ENCODE data around the gene FCN2.

Gene FCN2

DNA sequence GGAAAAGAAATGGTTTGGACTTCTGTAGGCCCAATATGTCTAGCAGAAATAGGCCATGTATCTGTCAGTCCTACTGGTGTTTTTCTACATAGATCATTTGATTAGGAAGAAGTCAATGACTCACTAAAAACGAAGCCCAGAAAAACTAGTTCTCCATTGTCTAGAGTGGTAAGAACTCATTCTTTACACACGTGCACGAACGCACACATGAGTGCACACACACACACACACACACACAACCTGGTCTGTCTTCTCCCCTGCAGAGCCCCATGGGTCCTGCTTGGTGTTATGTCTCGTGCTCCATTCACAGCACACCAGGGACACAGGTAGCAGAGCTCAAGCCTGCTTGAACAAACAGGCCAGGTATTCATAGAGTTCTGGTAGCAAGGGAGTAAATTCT lies 52.0 kb downstream of the FCN2 start:
- no peak for DNase-seq (ENCODE audit: low read depth)

DNA sequence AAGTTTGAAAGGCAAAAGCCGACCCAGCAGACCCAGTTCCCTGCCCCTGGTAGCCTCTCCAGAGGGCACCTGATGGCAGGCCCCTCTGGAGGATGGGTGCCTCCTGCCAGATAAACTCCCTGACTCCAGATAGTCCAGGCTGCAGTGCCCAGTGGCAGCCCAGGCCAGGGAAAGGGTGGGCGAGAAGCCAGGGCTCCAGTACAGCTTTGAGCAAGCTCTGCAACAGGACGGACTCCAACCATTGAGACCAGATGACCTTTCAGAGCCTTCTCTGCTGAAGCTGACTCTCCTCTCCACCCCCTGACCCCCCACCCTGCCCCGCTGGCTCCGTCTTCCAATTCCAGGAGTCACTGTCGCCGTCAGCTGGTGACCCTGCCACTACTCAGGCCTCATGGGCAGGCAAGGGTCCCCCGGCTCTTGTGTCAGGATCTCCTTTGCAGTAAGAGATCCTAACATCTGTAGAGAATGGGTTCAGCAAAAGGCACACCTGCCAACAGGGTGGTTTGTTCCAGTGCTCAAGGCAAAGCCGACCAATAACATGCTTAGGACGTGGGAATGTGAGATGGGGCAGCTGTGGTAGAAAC lies 52.6 kb downstream of the FCN2 start:
- DNase-seq (ENCODE audit: low read depth), result no peak

DNA sequence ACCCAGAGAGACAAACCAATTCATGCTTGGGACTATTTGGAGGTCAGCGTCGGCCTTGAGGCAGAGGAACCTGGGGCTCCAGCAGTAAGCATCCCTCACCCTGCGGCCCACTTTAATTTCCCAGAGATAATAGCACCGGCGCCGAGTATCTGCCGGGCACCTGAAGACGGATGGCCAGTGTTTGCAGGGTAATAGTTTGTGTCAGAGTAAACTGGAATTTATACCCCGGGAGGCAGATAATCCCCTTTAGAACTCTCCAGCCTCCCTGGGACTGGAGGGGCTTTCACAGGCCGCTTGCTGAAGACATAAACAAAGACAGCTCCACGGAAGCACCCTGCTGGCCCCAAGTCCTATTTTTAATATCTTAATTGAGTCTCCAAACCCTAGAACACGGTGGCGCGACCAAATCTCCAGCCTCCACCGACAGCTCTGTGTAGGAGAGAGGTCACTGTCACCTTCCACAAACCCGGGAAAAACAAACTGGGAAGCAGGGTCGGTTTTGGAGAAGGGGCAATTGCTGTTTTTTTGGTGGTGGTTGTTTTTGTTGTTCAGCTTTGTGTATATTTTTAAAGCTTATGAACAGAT lies 54.5 kb downstream of the FCN2 start:
- DNase-seq (ENCODE audit: low read depth), result no peak

DNA sequence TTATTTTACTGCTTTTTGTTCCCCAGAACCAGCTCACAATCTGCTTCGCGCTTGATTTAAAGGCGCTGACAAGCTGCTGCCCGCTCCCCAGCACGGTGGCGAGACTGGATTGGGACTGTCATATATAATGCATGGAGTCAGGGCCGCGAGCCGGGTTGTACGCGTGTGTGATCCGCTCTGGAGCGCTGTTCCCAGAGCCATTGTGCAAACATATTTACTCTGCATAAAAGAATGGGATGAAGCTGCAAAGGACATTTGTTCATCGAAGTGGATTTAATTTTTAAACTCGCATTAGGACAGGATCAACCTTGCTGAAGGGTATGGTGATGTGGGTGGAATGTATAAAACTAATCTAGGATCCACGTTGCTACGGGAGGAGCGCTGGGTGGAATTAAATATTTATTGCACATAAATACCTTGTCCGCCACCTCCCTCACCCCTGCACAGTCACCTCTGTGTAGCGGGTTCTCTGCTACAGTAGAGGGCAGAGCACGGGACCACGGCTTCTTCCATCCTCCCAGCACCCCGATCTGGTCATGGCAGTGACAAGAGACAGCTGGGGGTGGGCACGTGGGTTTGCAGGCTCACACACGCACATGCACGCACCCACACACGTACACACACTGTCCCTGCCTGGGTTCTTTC lies 55.2 kb downstream of the FCN2 start:
- no peak for DNase-seq (ENCODE audit: low read depth)

DNA sequence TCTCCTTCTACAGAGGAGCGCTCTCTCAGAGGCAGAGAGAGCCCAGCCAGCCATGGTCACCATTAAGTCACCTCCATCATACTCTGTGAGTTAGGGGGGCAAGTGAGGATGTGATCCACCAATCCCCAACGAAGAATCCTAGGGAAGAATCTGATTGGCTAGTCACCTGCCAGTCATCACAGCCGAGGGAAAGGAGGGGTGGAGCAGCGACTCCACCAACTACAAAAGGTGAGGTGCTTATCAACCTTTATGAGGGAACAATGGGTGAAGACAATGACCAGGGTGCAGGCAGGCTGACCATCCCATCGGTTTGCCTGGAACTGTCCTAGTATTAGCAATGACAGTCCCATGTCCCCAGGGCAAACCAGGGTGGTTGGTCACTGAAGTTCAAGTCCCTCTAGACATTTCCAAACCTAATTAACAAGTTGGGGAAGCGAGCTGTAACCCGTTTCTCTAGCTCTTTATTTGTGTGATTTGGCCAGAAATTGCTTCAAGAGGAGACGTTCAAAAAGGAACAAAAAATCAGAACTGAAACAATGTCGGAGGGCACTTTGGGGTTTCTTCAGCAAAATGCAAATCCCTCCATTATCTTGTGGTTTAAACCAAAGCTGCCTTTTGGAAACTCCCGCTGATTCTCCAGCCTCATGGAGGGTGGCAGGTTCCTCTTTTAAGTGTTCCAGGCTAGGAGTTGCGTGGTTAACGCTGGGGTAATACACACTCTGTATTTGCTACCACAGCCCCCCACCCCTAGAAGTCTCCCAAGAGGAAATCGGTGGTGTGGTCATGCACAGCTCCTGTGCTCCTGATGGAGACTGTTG lies 55.9 kb downstream of the FCN2 start:
- no peak for DNase-seq (ENCODE audit: low read depth)

Measured in stimulated activated CD4-positive, alpha-beta T cell treated with anti-CD3 and anti-CD28 coated beads, Interleukin-2, amount 100 ng/mL, for 4 hours (primary cell).